Endodermal cell (in vitro differentiated cells): ENCODE results near the gene GUCY1A1. TPM values are rescaled to one million over a fixed set of nuclear protein-coding genes. Genes with fewer than 3 reads are reported as not detected.

Experiments
- DNase-seq: peaks from one replicate; pipeline ENCODE4 v3.0.0-alpha.2; 2017
- H3K27ac ChIP-seq: 2 replicates; pipeline ENCODE4 v1.5.1; 2013; ENCODE audit warnings: mild to moderate bottlenecking, low read depth, low read length, moderate library complexity
- H3K27me3 ChIP-seq: 2 replicates; pipeline ENCODE4 v1.6.1; 2013; ENCODE audit warnings: mild to moderate bottlenecking, low read length, moderate library complexity; ENCODE audit not compliant: insufficient read depth, control insufficient read depth, poor library complexity, severe bottlenecking
- H3K36me3 ChIP-seq: 2 replicates; pipeline ENCODE4 v1.7.0; 2013; ENCODE audit warnings: mild to moderate bottlenecking, low read length, moderate library complexity; ENCODE audit not compliant: control insufficient read depth, insufficient read depth
- H3K4me1 ChIP-seq: one replicate; pipeline ENCODE4 v1.7.0; 2013; ENCODE audit warnings: low read length; ENCODE audit not compliant: control insufficient read depth, insufficient read depth
- H3K4me3 ChIP-seq: 2 replicates; pipeline ENCODE4 v1.5.1; 2013; ENCODE audit warnings: mild to moderate bottlenecking, low read length, moderate library complexity
- H3K9ac ChIP-seq: 2 replicates; pipeline ENCODE4 v1.6.1; 2013; ENCODE audit warnings: mild to moderate bottlenecking, low read length, moderate library complexity; ENCODE audit not compliant: poor library complexity, severe bottlenecking; ENCODE audit errors: extremely low read depth
- H3K9me3 ChIP-seq: 2 replicates; pipeline ENCODE4 v1.6.1; 2013; ENCODE audit warnings: mild to moderate bottlenecking, low read length, moderate library complexity; ENCODE audit not compliant: control insufficient read depth
- H3K27ac Mint-ChIP-seq: 2 replicates; pipeline ENCODE4 v1.8.0; 2020; ENCODE audit warnings: mixed read lengths
- H3K27me3 Mint-ChIP-seq: 2 replicates; pipeline ENCODE4 v1.8.0; 2021; ENCODE audit warnings: mild to moderate bottlenecking, mixed read lengths; ENCODE audit not compliant: insufficient read depth
- H3K36me3 Mint-ChIP-seq: 2 replicates; pipeline ENCODE4 v1.8.0; 2020; ENCODE audit warnings: low read depth, mixed read lengths
- H3K4me1 Mint-ChIP-seq: 2 replicates; pipeline ENCODE4 v1.8.0; 2020; ENCODE audit warnings: mixed read lengths
- H3K4me3 Mint-ChIP-seq: 2 replicates; pipeline ENCODE4 v1.8.0; 2020; ENCODE audit warnings: mild to moderate bottlenecking, moderate library complexity, mixed read lengths
- H3K9me3 Mint-ChIP-seq: 2 replicates; pipeline ENCODE4 v1.8.0; 2020; ENCODE audit warnings: mild to moderate bottlenecking, mixed read lengths
- WGBS, 2 experiments: methylation state at CpG; one replicate each; pipeline versions ENCODE4 v1.1.5 to v1.1.7; 2013; ENCODE audit warnings: missing lambda C conversion rate in 2 of 2, mixed read lengths in 1 of 2; ENCODE audit not compliant: insufficient coverage in 1 of 2, insufficient read length in 1 of 2; 5-methylcytosine and 5-hydroxymethylcytosine counted together
- total RNA-seq, 2 donors: library from RNA; stranded (reverse); fragmentation: NEBNext Ultra II Directional in 1 of 2; extraction: Animal tissue kit (Norgen Biotek cat#: 25700) in 1 of 2; gene quantifications; 2 replicates in 1 of 2; 3 replicates in 1 of 2; pipeline ENCODE4 v1.2.1, GENCODE V29; 2021
- TF ChIP-seq, protein P1 (sequence below): fragments of 200-600 bp; sonication (generic); conservative IDR thresholded peaks from 2 replicates; pipeline ENCODE4 v1.5.0; 2021; ENCODE audit warnings: antibody characterized with exemption, mild to moderate bottlenecking

The GUCY1A1 gene
- total RNA-seq, 2 donors from 2014 or later: 0.58 to 1.1 TPM

- no peaks in the 10 kb centered on the region for H3K9me3 ChIP-seq
- DNase-seq: peak; percentile 51
- no peak overlapping the region for H3K4me3 Mint-ChIP-seq
These were observed 39.0 kb downstream of the GUCY1A1 start for GRCh38 chr4:155705664-155706063.

DNA sequence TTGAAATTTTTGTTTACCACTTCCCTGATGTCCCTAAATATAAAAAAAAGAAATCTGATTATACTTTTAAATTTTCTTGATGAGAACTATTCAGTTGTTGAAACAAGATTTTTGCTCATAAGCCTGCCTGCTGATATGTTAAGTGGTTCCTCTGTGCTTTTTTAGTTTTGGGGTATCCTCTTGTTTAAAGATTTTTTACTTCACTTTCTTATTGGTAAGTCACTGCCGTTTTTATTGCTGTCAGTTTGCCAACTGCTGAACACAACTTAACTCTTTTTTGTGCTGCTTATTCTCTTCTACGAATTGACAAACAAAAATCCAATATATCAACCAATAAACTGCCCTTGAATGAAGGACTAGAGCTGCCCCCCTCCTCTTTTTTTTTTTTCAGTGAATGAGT is 39.5 kb downstream of the GUCY1A1 start:
- 0 to 44% methylated on average over 1 to 2 of the region's 2 CpGs for WGBS, 2 experiments
- Mint-ChIP-seq H3K27ac (no peak overlapping the region), H3K27me3 (no peaks in the 10 kb centered on the region), H3K36me3 (no peaks in the 10 kb centered on the region), H3K4me3 (no peak overlapping the region), H3K4me1 (peaks cover 22% of the 10 kb centered on the region), H3K9me3 (no peaks in the 10 kb centered on the region)
- Histone ChIP-seq H3K27me3 (no peaks in the 10 kb centered on the region), H3K9ac (no peak overlapping the region), H3K4me3 (peak overlapping the region; percentile 6), H3K4me1 (peaks cover 6% of the 10 kb centered on the region), H3K27ac (no peak overlapping the region), H3K36me3 (no peaks in the 10 kb centered on the region), H3K9me3 (no peaks in the 10 kb centered on the region)
- DNase-seq: no peak
- TF ChIP-seq, protein P1, sequence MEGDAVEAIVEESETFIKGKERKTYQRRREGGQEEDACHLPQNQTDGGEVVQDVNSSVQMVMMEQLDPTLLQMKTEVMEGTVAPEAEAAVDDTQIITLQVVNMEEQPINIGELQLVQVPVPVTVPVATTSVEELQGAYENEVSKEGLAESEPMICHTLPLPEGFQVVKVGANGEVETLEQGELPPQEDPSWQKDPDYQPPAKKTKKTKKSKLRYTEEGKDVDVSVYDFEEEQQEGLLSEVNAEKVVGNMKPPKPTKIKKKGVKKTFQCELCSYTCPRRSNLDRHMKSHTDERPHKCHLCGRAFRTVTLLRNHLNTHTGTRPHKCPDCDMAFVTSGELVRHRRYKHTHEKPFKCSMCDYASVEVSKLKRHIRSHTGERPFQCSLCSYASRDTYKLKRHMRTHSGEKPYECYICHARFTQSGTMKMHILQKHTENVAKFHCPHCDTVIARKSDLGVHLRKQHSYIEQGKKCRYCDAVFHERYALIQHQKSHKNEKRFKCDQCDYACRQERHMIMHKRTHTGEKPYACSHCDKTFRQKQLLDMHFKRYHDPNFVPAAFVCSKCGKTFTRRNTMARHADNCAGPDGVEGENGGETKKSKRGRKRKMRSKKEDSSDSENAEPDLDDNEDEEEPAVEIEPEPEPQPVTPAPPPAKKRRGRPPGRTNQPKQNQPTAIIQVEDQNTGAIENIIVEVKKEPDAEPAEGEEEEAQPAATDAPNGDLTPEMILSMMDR: no peak

More at GRCh38 chr4:155705664-155706063, 39.0 kb downstream of the GUCY1A1 start:
- Mint-ChIP-seq H3K4me1 (peaks cover 22% of the 10 kb centered on the region), H3K9me3 (no peaks in the 10 kb centered on the region), H3K27me3 (no peaks in the 10 kb centered on the region), H3K27ac (no peak overlapping the region), H3K36me3 (no peaks in the 10 kb centered on the region)
- no peaks in the 10 kb centered on the region for H3K36me3 ChIP-seq
- WGBS, 2 experiments: 29% methylated on average over 1 to 2 of the region's 2 CpGs
- H3K27me3 ChIP-seq: no peaks in the 10 kb centered on the region
- no peak overlapping the region for H3K9ac ChIP-seq
- TF ChIP-seq, protein P1: no peak
- H3K27ac ChIP-seq: peak overlapping the region; percentile 52
- H3K4me1 ChIP-seq: peaks cover 6% of the 10 kb centered on the region
- H3K4me3 ChIP-seq: peak overlapping the region; percentile 6

DNA sequence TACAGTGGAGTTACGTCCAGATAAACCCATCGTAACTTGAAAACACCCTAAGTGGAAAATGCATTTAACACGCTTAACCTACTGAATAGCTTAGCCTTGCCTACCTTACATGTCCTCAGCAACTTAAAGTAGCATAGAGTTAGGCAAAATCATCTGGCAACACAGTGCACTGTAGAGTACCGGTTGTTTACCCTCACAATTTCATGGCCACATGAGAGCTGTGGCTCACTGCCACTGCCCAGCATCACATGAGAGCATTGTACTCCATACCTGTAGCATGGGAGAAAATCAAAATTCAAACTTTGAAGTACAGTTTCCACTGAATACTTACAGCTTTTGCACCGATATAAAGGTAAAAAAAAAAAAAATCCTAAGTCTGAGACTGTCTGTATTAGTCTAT is 40.6 kb downstream of the GUCY1A1 start:
- Mint-ChIP-seq H3K9me3 (no peaks in the 10 kb centered on the region), H3K27ac (no peak overlapping the region)
- WGBS, 2 experiments: 96 to 100% methylated on average over 3 to 5 of the region's 5 CpGs

More for the DNA sequence above, 40.6 kb downstream of the GUCY1A1 start:
- Mint-ChIP-seq H3K27me3 (peaks cover under 1% of the 10 kb centered on the region), H3K36me3 (no peaks in the 10 kb centered on the region), H3K4me1 (peaks cover 22% of the 10 kb centered on the region), H3K4me3 (no peak overlapping the region)
- H3K27ac ChIP-seq: no peak overlapping the region
- no peak overlapping the region for H3K4me3 ChIP-seq
- TF ChIP-seq, protein P1: no peak
- H3K9ac ChIP-seq: no peak overlapping the region
- DNase-seq: no peak
- H3K36me3 ChIP-seq: no peaks in the 10 kb centered on the region
- no peaks in the 10 kb centered on the region for H3K9me3 ChIP-seq
- H3K27me3 ChIP-seq: no peaks in the 10 kb centered on the region
- peaks cover 6% of the 10 kb centered on the region for H3K4me1 ChIP-seq
